HEK293 (cell line): ENCODE measurements around the gene WWOX.

ENCODE experiments used
- CTCF ChIA-PET: fragments of 350-600 bp; formaldehyde crosslinking; extraction: SDS; loops from one replicate; lab custom pipeline; 2021; ENCODE audit warnings: antibody characterized with exemption; lab: Yijun Ruan, JAX
- POLR2A ChIA-PET: fragments of 300-600 bp; formaldehyde crosslinking; extraction: SDS; loops from one replicate; lab custom pipeline; 2020; ENCODE audit warnings: antibody characterized with exemption, inconsistent platforms; lab: Yijun Ruan, JAX
- H3K27ac ChIP-seq: fragments of 200-500 bp; sonication (Bioruptor generic); 2 replicates; pipeline ENCODE4 v1.5.1; 2014; ENCODE audit warnings: low read depth, low read length, control low read depth, inconsistent platforms; ENCODE audit errors: extremely low read depth
- H3K36me3 ChIP-seq, 2 experiments: fragments of 200-500 bp in 1 of 2; sonication (Bioruptor generic) in 1 of 2; 1 replicate in 1 of 2; 2 replicates in 1 of 2; pipeline ENCODE4 v1.5.1; 2014 to 2017; ENCODE audit warnings: inconsistent platforms in 2 of 2, low read length in 2 of 2; ENCODE audit not compliant: control insufficient read depth in 2 of 2, insufficient read depth in 1 of 2
- H3K4me1 ChIP-seq: fragments of 200-500 bp; sonication (Bioruptor generic); 2 replicates; pipeline ENCODE4 v1.5.1; 2014; ENCODE audit warnings: mild to moderate bottlenecking, low read length, inconsistent platforms; ENCODE audit not compliant: control insufficient read depth, insufficient read depth
- H3K4me3 ChIP-seq: 2 replicates; pipeline ENCODE4 v1.5.1; 2011; ENCODE audit warnings: low read depth, mild to moderate bottlenecking, control low read depth, low read length, moderate library complexity
- H3K9me3 ChIP-seq: fragments of 200-500 bp; sonication (Bioruptor generic); 2 replicates; pipeline ENCODE4 v1.5.1; 2014; ENCODE audit warnings: low read depth, low read length, inconsistent platforms; ENCODE audit not compliant: control insufficient read depth, insufficient read depth
- BCL11A ChIP-seq: fragments of 450-650 bp; formaldehyde crosslinking; IDR thresholded peaks from 2 replicates; pipeline ENCODE4 v1.5.1; 2016; ENCODE audit warnings: low read depth, missing biosample characterization, missing genetic modification characterization
- KLF10 ChIP-seq: fragments of 450-650 bp; IDR thresholded peaks from 2 replicates; pipeline ENCODE4 v1.5.1; 2018; ENCODE audit warnings: missing biosample characterization, mild to moderate bottlenecking, missing genetic modification characterization
- MZF1 ChIP-seq: fragments of 450-650 bp; formaldehyde crosslinking; IDR thresholded peaks from 2 replicates; pipeline ENCODE4 v1.5.1; 2017; ENCODE audit warnings: missing biosample characterization, missing genetic modification characterization, borderline replicate concordance
- REPIN1 ChIP-seq: fragments of 450-650 bp; formaldehyde crosslinking; IDR thresholded peaks from 2 replicates; pipeline ENCODE4 v1.5.1; 2017; ENCODE audit warnings: missing biosample characterization, missing genetic modification characterization, low read depth
- TCF7L2 ChIP-seq: IDR thresholded peaks from 2 replicates; pipeline ENCODE4 v1.6.1; 2011; ENCODE audit warnings: low read depth, mild to moderate bottlenecking, inconsistent platforms, low read length, moderate library complexity, borderline replicate concordance
- ZBTB49 ChIP-seq: fragments of 450-650 bp; formaldehyde crosslinking; IDR thresholded peaks from 2 replicates; pipeline ENCODE4 v1.5.1; 2016; ENCODE audit warnings: missing biosample characterization, missing genetic modification characterization, low read depth
- ZFP3 ChIP-seq: fragments of 450-650 bp; formaldehyde crosslinking; IDR thresholded peaks from 2 replicates; pipeline ENCODE4 v1.5.1; 2016; ENCODE audit warnings: low read depth, missing biosample characterization, missing genetic modification characterization
- ZNF184 ChIP-seq: fragments of 450-650 bp; IDR thresholded peaks from 2 replicates; pipeline ENCODE4 v1.5.1; 2018; ENCODE audit warnings: missing biosample characterization, mild to moderate bottlenecking, missing genetic modification characterization
- ZNF202 ChIP-seq: fragments of 450-650 bp; formaldehyde crosslinking; IDR thresholded peaks from 2 replicates; pipeline ENCODE4 v1.5.1; 2016; ENCODE audit warnings: missing biosample characterization, missing genetic modification characterization, borderline replicate concordance
- ZNF221 ChIP-seq: fragments of 450-650 bp; formaldehyde crosslinking; IDR thresholded peaks from 2 replicates; pipeline ENCODE4 v1.5.1; 2017; ENCODE audit warnings: missing biosample characterization, missing genetic modification characterization, borderline replicate concordance
- ZNF26 ChIP-seq: fragments of 450-650 bp; formaldehyde crosslinking; IDR thresholded peaks from 2 replicates; pipeline ENCODE4 v1.5.1; 2016; ENCODE audit warnings: missing biosample characterization, missing genetic modification characterization
- ZNF341 ChIP-seq: fragments of 450-650 bp; formaldehyde crosslinking; IDR thresholded peaks from 2 replicates; pipeline ENCODE4; 2016; ENCODE audit warnings: low read depth, missing biosample characterization, missing genetic modification characterization
- ZNF366 ChIP-seq: fragments of 450-650 bp; formaldehyde crosslinking; conservative IDR thresholded peaks from 2 replicates; pipeline ENCODE4 v1.5.1; 2016; ENCODE audit warnings: missing biosample characterization, missing genetic modification characterization
- ZNF555 ChIP-seq: fragments of 450-650 bp; formaldehyde crosslinking; conservative IDR thresholded peaks from 2 replicates; pipeline ENCODE4 v1.5.1; 2017; ENCODE audit warnings: missing biosample characterization, mild to moderate bottlenecking, missing genetic modification characterization, inconsistent platforms
- ZNF560 ChIP-seq: fragments of 450-650 bp; formaldehyde crosslinking; IDR thresholded peaks from 2 replicates; pipeline ENCODE4 v1.5.1; 2017; ENCODE audit warnings: missing biosample characterization, missing genetic modification characterization, borderline replicate concordance
- ZNF610 ChIP-seq: fragments of 450-650 bp; formaldehyde crosslinking; IDR thresholded peaks from 2 replicates; pipeline ENCODE4 v1.5.1; 2016; ENCODE audit warnings: missing biosample characterization, missing genetic modification characterization, borderline replicate concordance
- ZNF776 ChIP-seq: fragments of 450-650 bp; formaldehyde crosslinking; IDR thresholded peaks from 2 replicates; pipeline ENCODE4 v1.5.0; 2017; ENCODE audit warnings: missing biosample characterization, missing genetic modification characterization, borderline replicate concordance
- ZSCAN18 ChIP-seq: fragments of 450-650 bp; formaldehyde crosslinking; IDR thresholded peaks from 2 replicates; pipeline ENCODE4 v1.5.1; 2016; ENCODE audit warnings: missing biosample characterization, missing genetic modification characterization
- ZXDB ChIP-seq: fragments of 450-650 bp; formaldehyde crosslinking; IDR thresholded peaks from 2 replicates; pipeline ENCODE4 v1.5.1; 2016; ENCODE audit warnings: missing biosample characterization, missing genetic modification characterization

WWOX gene

GRCh38 chr16:79201436-79201835, 1102.0 kb downstream of the WWOX start:
- Histone ChIP-seq H3K27ac (no peak overlapping the region), H3K9me3 (no peaks in the 10 kb centered on the region), H3K36me3 (no peaks in the 10 kb centered on the region), H3K4me1 (no peaks in the 10 kb centered on the region), H3K4me3 (no peak overlapping the region)
- ChIA-PET POLR2A (no interaction called here), CTCF (no interaction called here)
- TF ChIP-seq ZBTB49 (tag by site-specific recombination) (no peak), ZXDB (tag by site-specific recombination) (no peak), ZNF184 (no peak), ZNF341 (tag by site-specific recombination) (no peak), KLF10 (no peak)

- Histone ChIP-seq H3K36me3 (no peaks in the 10 kb centered on the region), H3K9me3 (no peaks in the 10 kb centered on the region), H3K27ac (no peak overlapping the region), H3K4me1 (no peaks in the 10 kb centered on the region), H3K4me3 (no peak overlapping the region)
- POLR2A ChIA-PET, result no interaction called here
- TF ChIP-seq ZSCAN18 (tag by site-specific recombination) (no peak), ZNF221 (tag by site-specific recombination) (no peak), ZNF610 (tag by site-specific recombination) (no peak), ZNF560 (tag by site-specific recombination) (no peak), ZFP3 (no peak), ZNF555 (tag by site-specific recombination) (no peak), MZF1 (tag by site-specific recombination) (no peak), ZNF366 (tag by site-specific recombination) (no peak), ZNF202 (no peak), ZNF26 (no peak), TCF7L2 (no peak), ZNF776 (tag by site-specific recombination) (no peak), BCL11A (tag by site-specific recombination) (no peak), REPIN1 (tag by site-specific recombination) (no peak), ZXDB (tag by site-specific recombination) (no peak)
- CTCF ChIA-PET, result no interaction called here
Observed at GRCh38 chr16:79202977-79203376, 1103.5 kb downstream of the WWOX start.
